H1 (cell line): Measurements from ENCODE around the gene LMO2. TPM values are rescaled to one million over a fixed set of nuclear protein-coding genes. Genes with fewer than 3 reads are reported as not detected.

Source experiments
- CTCF ChIA-PET: fragments of 300-600 bp; sonication (Branson Sonifier 250); formaldehyde crosslinking; loops from one replicate; lab custom pipeline; 2021; ENCODE audit not compliant: partially characterized antibody; lab: Charles Lee
- POLR2A ChIA-PET: fragments of 300-600 bp; sonication (Branson Sonifier 250); formaldehyde crosslinking; loops from one replicate; lab custom pipeline; 2021; ENCODE audit warnings: inconsistent platforms; ENCODE audit not compliant: partially characterized antibody; lab: Charles Lee
- DNase-seq, 2 experiments: peaks; one replicate each; pipeline versions ENCODE4 v3.0.0 to v3.0.0-alpha.2; 2010 to 2022; ENCODE audit warnings: low spot score in 2 of 2, low read depth in 1 of 2, mixed read lengths in 1 of 2
- FAIRE-seq: peaks from 2 replicates; lab custom pipeline; 2011; peaks lifted over from hg19 to GRCh38; lab: Jason Lieb, UNC
- H2AFZ ChIP-seq: 2 replicates; pipeline ENCODE4 v1.8.1; 2012; ENCODE audit warnings: low read length, inconsistent platforms
- H2AK5ac ChIP-seq: 2 replicates; pipeline ENCODE4 v1.6.1; 2013; ENCODE audit warnings: low read depth, low read length
- H2BK120ac ChIP-seq: replicated peaks from 2 replicates; pipeline ENCODE3; 2013; ENCODE audit warnings: low read depth, low read length, inconsistent platforms
- H2BK12ac ChIP-seq: 2 replicates; pipeline ENCODE4 v1.6.1; 2013; ENCODE audit warnings: low read depth, low read length
- H2BK15ac ChIP-seq: 2 replicates; pipeline ENCODE4 v1.6.1; 2013; ENCODE audit warnings: low read length
- H2BK20ac ChIP-seq: 2 replicates; pipeline ENCODE4 v1.6.1; 2013; ENCODE audit warnings: low read length
- H2BK5ac ChIP-seq: 2 replicates; pipeline ENCODE4 v1.6.1; 2013; ENCODE audit warnings: low read depth, low read length
- H3K14ac ChIP-seq: 2 replicates; pipeline ENCODE4 v1.6.1; 2013; ENCODE audit warnings: inconsistent platforms; ENCODE audit not compliant: insufficient read length
- H3K18ac ChIP-seq: 2 replicates; pipeline ENCODE4 v1.6.1; 2013; ENCODE audit warnings: low read length; ENCODE audit errors: extremely low read depth
- H3K23ac ChIP-seq: 2 replicates; pipeline ENCODE4 v1.6.1; 2013; ENCODE audit warnings: inconsistent platforms; ENCODE audit not compliant: insufficient read length
- H3K23me2 ChIP-seq: 2 replicates; pipeline ENCODE4 v1.6.1; 2013; ENCODE audit warnings: low read depth, low read length
- H3K27ac ChIP-seq: 2 replicates; pipeline ENCODE4 v1.6.1; 2011; ENCODE audit warnings: low read depth, low read length, inconsistent platforms
- H3K27me3 ChIP-seq, 4 experiments: replicated peaks in 1 of 4; 1 replicate in 1 of 4; 2 replicates in 3 of 4; pipeline versions ENCODE4 v1.6.1 to v1.8.1; 2011 to 2013; ENCODE audit warnings: low read length in 3 of 4, mild to moderate bottlenecking in 3 of 4, inconsistent platforms in 2 of 4, mixed read lengths in 2 of 4, moderate library complexity in 1 of 4; ENCODE audit not compliant: control insufficient read depth in 3 of 4, insufficient read depth in 3 of 4; ENCODE audit errors: extremely low read depth in 1 of 4
- H3K36me3 ChIP-seq, 4 experiments: 2 replicates each; pipeline versions ENCODE4 v1.6.1 to v1.8.1; 2011 to 2013; ENCODE audit warnings: mild to moderate bottlenecking in 4 of 4, low read length in 3 of 4, moderate library complexity in 2 of 4, control low read depth in 1 of 4, inconsistent platforms in 1 of 4; ENCODE audit not compliant: insufficient read depth in 4 of 4, control insufficient read depth in 2 of 4
- H3K4ac ChIP-seq: replicated peaks from 2 replicates; pipeline ENCODE3; 2013; ENCODE audit warnings: low read length, low read depth, mixed read lengths, inconsistent platforms; ENCODE audit not compliant: insufficient read length
- H3K4me1 ChIP-seq, 4 experiments: replicated peaks in 1 of 4; 1 replicate in 1 of 4; 2 replicates in 3 of 4; pipeline versions ENCODE4 v1.6.1 to v1.8.1; 2011 to 2013; ENCODE audit warnings: low read length in 3 of 4, inconsistent platforms in 2 of 4, mixed read lengths in 1 of 4; ENCODE audit not compliant: insufficient read depth in 4 of 4, control insufficient read depth in 3 of 4
- H3K4me2 ChIP-seq, 2 experiments: 2 replicates each; pipeline versions ENCODE4 v1.6.1 to v1.8.1; 2011 to 2013; ENCODE audit warnings: low read depth in 2 of 2, low read length in 2 of 2, control low read depth in 1 of 2, inconsistent platforms in 1 of 2, mild to moderate bottlenecking in 1 of 2; ENCODE audit not compliant: insufficient read depth in 1 of 2
- H3K4me3 ChIP-seq, 4 experiments: fragments of 200-600, 300-600 bp in 1 of 4; sonication (generic), shearing (Covaris generic), sonication (Bioruptor Twin) in 1 of 4; 2 replicates each; pipeline versions ENCODE4 v1.5.1 to v1.8.1; 2011 to 2016; ENCODE audit warnings: low read length in 4 of 4, low read depth in 3 of 4, control low read depth in 2 of 4, inconsistent platforms in 2 of 4, mild to moderate bottlenecking in 2 of 4, mixed read lengths in 1 of 4, moderate library complexity in 1 of 4; ENCODE audit not compliant: insufficient read depth in 2 of 4; ENCODE audit errors: extremely low read depth in 1 of 4
- H3K56ac ChIP-seq: replicated peaks from 2 replicates; pipeline ENCODE3; 2013; ENCODE audit warnings: low read depth, mild to moderate bottlenecking, mixed read lengths, low read length, inconsistent platforms; ENCODE audit not compliant: insufficient read length
- H3K79me1 ChIP-seq: 2 replicates; pipeline ENCODE4 v1.6.1; 2013; ENCODE audit warnings: low read depth, low read length, control low read depth
- H3K79me2 ChIP-seq, 2 experiments: 2 replicates each; pipeline versions ENCODE4 v1.6.1 to v1.8.1; 2012 to 2013; ENCODE audit warnings: low read length in 2 of 2, mild to moderate bottlenecking in 2 of 2, inconsistent platforms in 1 of 2; ENCODE audit not compliant: insufficient read depth in 2 of 2, control insufficient read depth in 1 of 2
- H3K9ac ChIP-seq, 4 experiments: replicated peaks in 1 of 4; 1 replicate in 1 of 4; 2 replicates in 3 of 4; pipeline versions ENCODE4 v1.6.1 to v1.8.1; 2011 to 2013; ENCODE audit warnings: low read depth in 3 of 4, low read length in 3 of 4, control low read depth in 2 of 4, mild to moderate bottlenecking in 2 of 4, moderate library complexity in 2 of 4, inconsistent platforms in 1 of 4; ENCODE audit errors: extremely low read depth in 1 of 4
- H3K9me3 ChIP-seq, 2 experiments: 2 replicates each; pipeline versions ENCODE4 v1.6.1 to v1.8.1; 2012 to 2013; ENCODE audit warnings: mild to moderate bottlenecking in 2 of 2, moderate library complexity in 2 of 2, control low read depth in 1 of 2, inconsistent platforms in 1 of 2, low read depth in 1 of 2, low read length in 1 of 2, mixed read lengths in 1 of 2; ENCODE audit not compliant: insufficient read depth in 2 of 2
- H4K20me1 ChIP-seq, 2 experiments: replicated peaks in 1 of 2; 2 replicates each; pipeline versions ENCODE3 to v1.8.1; 2011 to 2013; ENCODE audit warnings: inconsistent platforms in 2 of 2, low read length in 2 of 2, mild to moderate bottlenecking in 1 of 2; ENCODE audit not compliant: insufficient read depth in 2 of 2, control insufficient read depth in 1 of 2
- H4K5ac ChIP-seq: 2 replicates; pipeline ENCODE4 v1.6.1; 2013; ENCODE audit warnings: low read length, low read depth, mixed read lengths, inconsistent platforms; ENCODE audit not compliant: insufficient read length
- H4K8ac ChIP-seq: 2 replicates; pipeline ENCODE4 v1.8.0; 2013; ENCODE audit warnings: mild to moderate bottlenecking, moderate library complexity, low read length, inconsistent platforms; ENCODE audit not compliant: insufficient read depth; ENCODE audit errors: extremely low read depth
- H4K91ac ChIP-seq: replicated peaks from 2 replicates; pipeline ENCODE3; 2013; ENCODE audit warnings: low read length, mixed read lengths, inconsistent platforms; ENCODE audit not compliant: insufficient read length
- BCL11A ChIP-seq, 2 experiments: IDR thresholded peaks; one replicate each; pipeline ENCODE4 v1.6.1; 2011; ENCODE audit warnings: low read depth in 2 of 2, low read length in 2 of 2, mild to moderate bottlenecking in 2 of 2
- BRCA1 ChIP-seq: IDR thresholded peaks from 2 replicates; pipeline ENCODE4 v1.6.1; 2012; ENCODE audit warnings: low read depth, low read length, improper control_type of control experiment
- CEBPB ChIP-seq: IDR thresholded peaks from 2 replicates; pipeline ENCODE4 v1.6.1; 2012; ENCODE audit warnings: low read depth, low read length
- HDAC2 ChIP-seq, 2 experiments: fragments of 300-600 bp in 1 of 2; sonication (generic) in 1 of 2; IDR thresholded peaks; 2 replicates each; pipeline ENCODE4 v1.6.1; 2011 to 2012; ENCODE audit warnings: low read depth in 2 of 2, low read length in 2 of 2, mild to moderate bottlenecking in 2 of 2, moderate library complexity in 2 of 2, borderline replicate concordance in 1 of 2, inconsistent platforms in 1 of 2
- JUND ChIP-seq: IDR thresholded peaks from 2 replicates; pipeline ENCODE4 v1.6.1; 2011; ENCODE audit warnings: mild to moderate bottlenecking, improper control_type of control experiment, low read length
- MAFK ChIP-seq: IDR thresholded peaks from 2 replicates; pipeline ENCODE4 v1.6.1; 2012; ENCODE audit warnings: low read depth, mild to moderate bottlenecking, improper control_type of control experiment, low read length
- SP1 ChIP-seq: IDR thresholded peaks from 2 replicates; pipeline ENCODE4 v1.6.1; 2011; ENCODE audit warnings: low read depth, low read length
- SRF ChIP-seq: IDR thresholded peaks from 2 replicates; pipeline ENCODE4 v1.6.1; 2011; ENCODE audit warnings: mild to moderate bottlenecking, low read depth, low read length, moderate library complexity
- WGBS, 2 experiments: shearing (Covaris generic) in 1 of 2; methylation state at CpG; one replicate each; pipeline versions ENCODE4 v1.1.6 to v1.1.7; 2013 to 2015; ENCODE audit warnings: low lambda C conversion rate in 2 of 2, mixed read lengths in 2 of 2, inconsistent platforms in 1 of 2, low coverage in 1 of 2, missing lambda C conversion rate in 1 of 2; ENCODE audit not compliant: insufficient replicate concordance in 2 of 2, insufficient coverage in 1 of 2, insufficient read length in 1 of 2; ENCODE audit errors: extremely low coverage in 1 of 2, missing lambda C conversion rate in 1 of 2; 5-methylcytosine and 5-hydroxymethylcytosine counted together
- polyA plus RNA-seq, 7 experiments: library from polyadenylated mRNA; depleted of rRNA in 3 of 7; stranded (reverse) in 5 of 7; unstranded in 2 of 7; fragments of >200 nt in 5 of 7; fragments of 200-250 nt in 2 of 7; gene quantifications; 1 replicate in 5 of 7; 2 replicates in 1 of 7; 4 replicates in 1 of 7; pipeline versions ENCODE4 v1.2.1 to v1.2.3, GENCODE V29; 2011 to 2013; ENCODE audit warnings: missing spikeins in 2 of 7, mixed read lengths in 2 of 7
- total RNA-seq: library from RNA; stranded (reverse); fragmentation: NEBNext Ultra II Directional; extraction: Animal tissue kit (Norgen Biotek cat#: 25700); gene quantifications from 2 replicates; pipeline ENCODE4 v1.2.1, GENCODE V29; 2021
- TF ChIP-seq, protein P1 (sequence below): IDR thresholded peaks from 2 replicates; pipeline ENCODE4 v1.6.1; 2012; ENCODE audit warnings: inconsistent platforms
- TF ChIP-seq, protein P2 (sequence below), 3 experiments: IDR thresholded peaks; 1 replicate in 2 of 3; 2 replicates in 1 of 3; pipeline versions ENCODE4 v1.5.1 to v1.6.1; 2011; ENCODE audit warnings: low read length in 3 of 3, mild to moderate bottlenecking in 3 of 3, inconsistent platforms in 2 of 3, low read depth in 1 of 3, moderate library complexity in 1 of 3; ENCODE audit not compliant: insufficient read depth in 1 of 3; ENCODE audit errors: control extremely low read depth in 1 of 3

LMO2 gene
- total and polyA plus RNA-seq, 2 of the 8 experiments (the other 6 are each of a cell fraction or from before 2014, with no cell fraction given): 1.6 to 2.7 TPM

DNA sequence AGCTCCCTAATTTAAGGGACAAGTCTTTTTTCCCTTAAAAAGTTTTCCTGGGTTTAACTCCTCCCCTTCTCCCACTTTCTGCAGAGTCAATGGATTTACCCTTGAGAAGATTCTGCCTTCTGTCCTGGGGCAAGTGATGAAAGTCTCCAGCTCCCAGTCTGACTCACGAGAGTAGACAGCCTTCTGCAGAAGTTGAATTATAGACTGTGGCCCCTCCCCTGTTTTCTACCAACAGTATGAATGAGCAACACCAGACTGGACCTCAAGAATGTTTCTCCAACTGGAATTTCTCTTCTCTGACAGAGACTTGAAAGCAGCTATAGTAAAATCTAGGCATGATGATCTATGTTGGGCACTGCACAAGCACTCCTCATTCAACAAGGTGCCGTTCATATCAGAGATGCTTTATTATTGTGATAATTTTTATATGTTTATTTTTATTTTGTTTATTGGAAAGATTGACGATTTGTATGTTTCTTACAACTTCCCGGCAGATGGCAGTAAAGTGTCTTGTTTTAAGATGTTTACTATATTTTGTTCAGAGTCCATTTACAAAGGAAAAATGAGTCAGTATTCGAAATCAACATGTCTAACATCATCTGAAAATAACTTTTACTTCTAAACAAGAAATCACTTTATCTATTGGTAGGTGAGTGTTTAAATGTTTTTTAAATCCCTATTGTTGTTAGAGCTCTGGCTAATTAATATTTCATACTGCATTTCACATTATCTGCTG lies 56.6 kb downstream of the LMO2 start:
- Histone ChIP-seq H3K23me2 (no peaks in the 10 kb centered on the region), H3K4me2 (no peak overlapping the region), H3K23ac (no peak overlapping the region), H3K79me2 (no peaks in the 10 kb centered on the region), H3K18ac (no peak overlapping the region), H3K27me3 (no peaks in the 10 kb centered on the region), H3K36me3 (no peaks in the 10 kb centered on the region), H2BK15ac (no peak overlapping the region), H2BK120ac (no peak overlapping the region), H3K4me1 (no peaks in the 10 kb centered on the region), H3K79me1 (no peaks in the 10 kb centered on the region), H3K56ac (no peak overlapping the region), H2BK12ac (no peak overlapping the region), H3K27ac (no peak overlapping the region), H4K5ac (no peak overlapping the region), H3K4ac (no peak overlapping the region), H4K91ac (no peak overlapping the region), H4K20me1 (no peaks in the 10 kb centered on the region), H2BK20ac (no peak overlapping the region), H2AFZ (no peak overlapping the region), H2BK5ac (no peak overlapping the region), H3K9ac (no peak overlapping the region), H3K14ac (no peak overlapping the region), H2AK5ac (no peak overlapping the region), H4K8ac (no peak overlapping the region), H3K9me3 (no peaks in the 10 kb centered on the region), H3K4me3 (no peak overlapping the region)
- ChIA-PET CTCF (interaction anchor here (0.5 to 11.7 kb wide), 8 partner anchors 28 to 428 kb away, joined by 3 to 195 read pairs (median 5); no protein-coding TSS in a partner anchor), POLR2A (interaction anchor here (0.6 kb wide), 1 partner anchor 10 kb away, joined by 3 read pairs; no protein-coding TSS in a partner anchor)
- 79 to 100% methylated on average over 1 to 5 of the region's 5 CpGs for WGBS, 2 experiments
- FAIRE-seq (no peak), DNase-seq (no peak)
- no peak for TF ChIP-seq BCL11A (IDR thresholded peaks at IDR 0.05; ENCODE audit: low read depth in 2 of 2, low read length in 2 of 2)
- no peak for TF ChIP-seq MAFK
- TF ChIP-seq, protein P1, sequence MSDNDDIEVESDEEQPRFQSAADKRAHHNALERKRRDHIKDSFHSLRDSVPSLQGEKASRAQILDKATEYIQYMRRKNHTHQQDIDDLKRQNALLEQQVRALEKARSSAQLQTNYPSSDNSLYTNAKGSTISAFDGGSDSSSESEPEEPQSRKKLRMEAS: no peak
- TF ChIP-seq, protein P2, sequence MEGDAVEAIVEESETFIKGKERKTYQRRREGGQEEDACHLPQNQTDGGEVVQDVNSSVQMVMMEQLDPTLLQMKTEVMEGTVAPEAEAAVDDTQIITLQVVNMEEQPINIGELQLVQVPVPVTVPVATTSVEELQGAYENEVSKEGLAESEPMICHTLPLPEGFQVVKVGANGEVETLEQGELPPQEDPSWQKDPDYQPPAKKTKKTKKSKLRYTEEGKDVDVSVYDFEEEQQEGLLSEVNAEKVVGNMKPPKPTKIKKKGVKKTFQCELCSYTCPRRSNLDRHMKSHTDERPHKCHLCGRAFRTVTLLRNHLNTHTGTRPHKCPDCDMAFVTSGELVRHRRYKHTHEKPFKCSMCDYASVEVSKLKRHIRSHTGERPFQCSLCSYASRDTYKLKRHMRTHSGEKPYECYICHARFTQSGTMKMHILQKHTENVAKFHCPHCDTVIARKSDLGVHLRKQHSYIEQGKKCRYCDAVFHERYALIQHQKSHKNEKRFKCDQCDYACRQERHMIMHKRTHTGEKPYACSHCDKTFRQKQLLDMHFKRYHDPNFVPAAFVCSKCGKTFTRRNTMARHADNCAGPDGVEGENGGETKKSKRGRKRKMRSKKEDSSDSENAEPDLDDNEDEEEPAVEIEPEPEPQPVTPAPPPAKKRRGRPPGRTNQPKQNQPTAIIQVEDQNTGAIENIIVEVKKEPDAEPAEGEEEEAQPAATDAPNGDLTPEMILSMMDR (IDR thresholded peaks at IDR 0.05; ENCODE audit: control extremely low read depth in 1 of 3, insufficient read depth in 1 of 3, low read depth in 1 of 3, low read length in 3 of 3): no peak
- TF ChIP-seq HDAC2 (IDR thresholded peaks at IDR 0.05; ENCODE audit: borderline replicate concordance in 1 of 2, low read depth in 2 of 2, low read length in 2 of 2): no peak
- no peak for TF ChIP-seq SP1
- no peak for TF ChIP-seq CEBPB
- no peak for TF ChIP-seq SRF
- TF ChIP-seq JUND: no peak
- no peak for TF ChIP-seq BRCA1
